Calu3 (cell line): ENCODE measurements around the gene TNPO3. TPM values are rescaled to one million over a fixed set of nuclear protein-coding genes. Genes with fewer than 3 reads are reported as not detected.
A peak's percentile ranks its signal among the peaks of the same experiment; 100 is the strongest.
"Not testable (repeated sequence)": the region's sequence is repeated elsewhere in the genome, so short reads cannot be mapped to it uniquely, and the experiment has no call there.

Source experiments
- BruUV-seq: library from RNA; stranded (reverse); fragments of 400-500 nt; replicated peaks from 2 replicates; lab custom pipeline; 2021; lab: Mats Ljungman, UMichigan
- CTCF ChIA-PET: fragments of 300-600 bp; sonication (Branson Sonifier 250); formaldehyde crosslinking; loops from one replicate; lab custom pipeline; 2022; ENCODE audit warnings: antibody characterized with exemption; lab: Charles Lee
- DNase-seq: peaks from one replicate; pipeline ENCODE4 v3.0.0; 2022
- H3K27ac Mint-ChIP-seq: one replicate; pipeline ENCODE4 v1.8.0; 2022; ENCODE audit warnings: mixed read lengths; ENCODE audit not compliant: unreplicated experiment
- H3K27me3 Mint-ChIP-seq: one replicate; pipeline ENCODE4 v1.8.0; 2022; ENCODE audit warnings: mixed read lengths; ENCODE audit not compliant: unreplicated experiment
- H3K36me3 Mint-ChIP-seq: one replicate; pipeline ENCODE4 v1.8.0; 2022; ENCODE audit warnings: mild to moderate bottlenecking, moderate library complexity, mixed read lengths; ENCODE audit not compliant: insufficient read depth, unreplicated experiment
- H3K4me1 Mint-ChIP-seq: one replicate; pipeline ENCODE4 v1.8.0; 2022; ENCODE audit warnings: mild to moderate bottlenecking, low read depth, mixed read lengths; ENCODE audit not compliant: unreplicated experiment
- H3K4me3 Mint-ChIP-seq: one replicate; pipeline ENCODE4 v1.8.0; 2022; ENCODE audit warnings: mild to moderate bottlenecking, low read depth, moderate library complexity, mixed read lengths; ENCODE audit not compliant: unreplicated experiment
- H3K9me3 Mint-ChIP-seq: one replicate; pipeline ENCODE4 v1.8.0; 2022; ENCODE audit warnings: low read depth, mixed read lengths; ENCODE audit not compliant: unreplicated experiment
- CTCF ChIP-seq: fragments of 200-600 bp; IDR thresholded peaks from one replicate; pipeline ENCODE4 v1.8.0; 2022; ENCODE audit warnings: antibody characterized with exemption; ENCODE audit not compliant: unreplicated experiment
- intact Hi-C: fragments of 100-400 bp; cut with micrococcal nuclease; formaldehyde crosslinking; loops from one replicate; pipeline ENCODE4 v1.10.0; 2022; ENCODE audit not compliant: unreplicated experiment
- total RNA-seq: library from RNA; stranded (reverse); gene quantifications from 2 replicates; pipeline ENCODE4 v1.2.3, GENCODE V29; 2022

Gene TNPO3
- total RNA-seq, 1 experiment from 2014 or later = 47.1 TPM

GRCh38 chr7:128946936-128947830 is 107.7 kb downstream of the TNPO3 start:
- Mint-ChIP-seq H3K4me3 (no peak overlapping the region), H3K9me3 (no peaks in the 10 kb centered on the region)

GRCh38 chr7:128945668-128946366 is 109.1 kb downstream of the TNPO3 start:
- Mint-ChIP-seq H3K4me3 (no peak overlapping the region), H3K4me1 (no peaks in the 10 kb centered on the region), H3K27ac (no peak overlapping the region), H3K36me3 (peaks cover 13% of the 10 kb centered on the region), H3K9me3 (no peaks in the 10 kb centered on the region), H3K27me3 (no peaks in the 10 kb centered on the region)
- CTCF ChIA-PET = no interaction called here
- TF ChIP-seq CTCF = no peak
- intact Hi-C loops = no loop called here
- no TSS peak for BruUV-seq
- DNase-seq = no peak

More at GRCh38 chr7:128946936-128947830, 107.7 kb downstream of the TNPO3 start:
- CTCF ChIA-PET = no interaction called here
- Mint-ChIP-seq H3K27me3 (no peaks in the 10 kb centered on the region), H3K36me3 (peaks cover 24% of the 10 kb centered on the region), H3K27ac (no peak overlapping the region), H3K4me1 (no peaks in the 10 kb centered on the region)
- peak; percentile 11 for DNase-seq
- intact Hi-C loops = no loop called here
- BruUV-seq = no TSS peak
- peak; percentile 53 for TF ChIP-seq CTCF

GRCh38 chr7:128944487-128945236 is 110.2 kb downstream of the TNPO3 start:
- Mint-ChIP-seq H3K4me1 (no peaks in the 10 kb centered on the region), H3K9me3 (no peaks in the 10 kb centered on the region), H3K36me3 (peaks cover 13% of the 10 kb centered on the region), H3K27me3 (no peaks in the 10 kb centered on the region), H3K4me3 (no peak overlapping the region), H3K27ac (no peak overlapping the region)
- DNase-seq = no peak
- intact Hi-C loops = no loop called here
- BruUV-seq = no TSS peak
- no peak for TF ChIP-seq CTCF
- CTCF ChIA-PET = interaction anchor here (0.6 kb wide), 2 partner anchors 99 to 109 kb away, joined by 3 to 5 read pairs; no protein-coding TSS in a partner anchor

GRCh38 chr7:128943251-128943650 is 111.7 kb downstream of the TNPO3 start:
- BruUV-seq, H3K9me3 Mint-ChIP-seq, H3K27me3 Mint-ChIP-seq, H3K4me1 Mint-ChIP-seq, intact Hi-C loops, H3K27ac Mint-ChIP-seq, H3K4me3 Mint-ChIP-seq, DNase-seq: not testable (repeated sequence)
- peaks cover 12% of the 10 kb centered on the region for H3K36me3 Mint-ChIP-seq
- CTCF ChIA-PET = interaction anchor here (0.7 kb wide), 1 partner anchor 107 kb away, joined by 3 read pairs; no protein-coding TSS in a partner anchor
